Fibroblast of skin of left quadriceps (primary cell): ENCODE data around the gene GHR.
"Not testable (repeated sequence)": the region's sequence is repeated elsewhere in the genome, so short reads cannot be mapped to it uniquely, and the experiment has no call there.

Experiments
- DNase-seq, 2 experiments: peaks; one replicate each; pipeline ENCODE4 v3.0.0-alpha.2; 2013; ENCODE audit warnings: low read depth in 2 of 2

GHR gene

DNA sequence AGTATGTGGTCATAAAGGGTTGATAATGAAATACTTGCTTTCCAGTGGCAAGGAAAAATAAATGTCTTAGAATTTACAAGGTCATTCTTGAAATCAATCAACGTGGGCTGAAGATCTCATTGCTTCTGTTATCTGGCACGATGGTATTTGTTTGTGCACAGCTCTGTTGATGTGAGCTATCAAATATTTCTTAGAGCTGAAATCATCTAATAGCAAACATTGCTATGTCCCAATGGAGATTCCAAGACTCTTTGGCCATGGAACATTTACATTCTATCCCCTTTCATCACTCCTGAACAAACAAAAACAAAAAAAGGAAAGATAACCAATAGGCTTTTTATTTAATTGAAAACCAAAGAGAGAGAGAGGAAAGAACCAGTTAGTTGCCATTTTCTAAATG lies 221.9 kb downstream of the GHR start:
- no peak for DNase-seq

DNA sequence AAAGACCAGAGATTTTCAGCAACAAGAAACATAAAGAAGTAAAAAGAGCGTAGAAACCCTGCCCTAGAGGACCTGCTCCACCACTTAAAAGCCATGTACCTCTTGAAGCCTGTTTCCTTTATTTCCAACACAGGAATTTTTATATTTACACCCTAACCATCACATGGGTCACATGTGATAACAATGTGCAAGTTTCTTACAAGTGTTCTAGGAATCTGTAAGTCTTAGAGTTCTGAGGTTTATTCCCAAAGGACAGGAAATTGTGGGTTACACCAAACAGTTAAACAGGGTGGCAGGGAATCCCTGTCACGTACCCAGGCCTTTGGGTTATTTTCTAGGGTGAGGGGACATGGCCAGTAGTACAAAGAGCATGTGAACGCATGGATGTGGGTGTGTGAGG lies 224.8 kb downstream of the GHR start:
- DNase-seq, result no peak

- DNase-seq, result no peak
Measured at GRCh38 chr5:42648915-42649314, 225.7 kb downstream of the GHR start.

- DNase-seq, result no peak
Measured at GRCh38 chr5:42650084-42650483, 226.8 kb downstream of the GHR start.

DNA sequence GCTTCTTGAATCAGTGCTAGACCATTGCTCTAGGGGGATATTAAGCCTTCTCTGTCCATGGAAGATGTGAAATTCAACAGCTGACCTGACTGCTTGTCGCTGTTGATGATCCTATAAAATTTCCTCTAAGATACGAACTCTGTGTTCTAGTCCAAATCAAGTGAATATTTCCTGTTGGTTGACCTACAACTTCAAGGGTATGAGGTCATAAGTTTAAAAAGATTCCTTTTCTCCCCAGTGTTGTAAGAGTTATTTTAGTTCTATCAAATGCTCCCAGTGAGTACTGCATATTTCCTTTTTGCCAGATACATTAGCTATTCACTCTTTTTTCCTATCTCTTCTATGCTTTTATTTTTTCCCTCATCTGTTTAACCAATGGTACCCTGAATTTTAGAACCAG lies 230.5 kb downstream of the GHR start:
- no peak for DNase-seq

DNA sequence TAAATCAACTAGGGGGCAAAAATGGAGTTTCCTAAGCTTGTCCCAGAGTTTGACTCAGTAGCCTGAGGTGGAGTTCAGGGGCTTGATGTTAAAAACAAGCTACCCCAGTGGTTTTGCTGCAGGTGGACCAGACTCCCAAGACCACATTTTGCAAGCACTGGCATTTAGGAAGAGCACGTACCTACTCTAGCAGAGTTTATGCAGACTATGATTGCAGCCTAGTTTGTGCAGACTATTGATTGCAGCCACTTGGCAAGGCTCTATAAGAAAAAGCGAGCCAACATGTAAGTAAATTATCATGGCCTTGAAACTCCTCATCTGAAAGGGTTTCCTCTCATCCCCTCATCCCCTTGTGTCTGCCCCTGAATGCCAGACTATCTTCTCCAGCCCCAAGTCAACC lies 231.4 kb downstream of the GHR start:
- DNase-seq, result no peak

- no peak for DNase-seq
Measured at GRCh38 chr5:42655982-42656650, 232.9 kb downstream of the GHR start.

DNA sequence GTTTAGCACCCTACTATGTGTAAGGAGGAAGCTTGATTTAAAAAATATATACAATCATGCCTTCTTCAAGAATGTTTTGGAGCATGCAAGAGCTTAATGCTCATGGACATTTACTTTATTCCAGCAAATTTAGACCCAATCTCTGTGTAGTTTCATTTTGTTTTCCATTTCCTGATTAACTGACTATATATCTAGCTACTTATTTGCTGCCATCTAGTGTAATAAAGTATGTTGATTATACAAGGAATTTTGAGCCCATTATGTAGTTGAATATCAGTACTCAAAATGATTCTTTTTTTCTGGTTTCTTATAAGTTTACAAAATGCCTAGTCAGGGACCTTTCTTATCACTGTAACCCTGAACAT lies 233.4 kb downstream of the GHR start:
- peak in 1 of 2 experiments; percentile 2 for DNase-seq

DNA sequence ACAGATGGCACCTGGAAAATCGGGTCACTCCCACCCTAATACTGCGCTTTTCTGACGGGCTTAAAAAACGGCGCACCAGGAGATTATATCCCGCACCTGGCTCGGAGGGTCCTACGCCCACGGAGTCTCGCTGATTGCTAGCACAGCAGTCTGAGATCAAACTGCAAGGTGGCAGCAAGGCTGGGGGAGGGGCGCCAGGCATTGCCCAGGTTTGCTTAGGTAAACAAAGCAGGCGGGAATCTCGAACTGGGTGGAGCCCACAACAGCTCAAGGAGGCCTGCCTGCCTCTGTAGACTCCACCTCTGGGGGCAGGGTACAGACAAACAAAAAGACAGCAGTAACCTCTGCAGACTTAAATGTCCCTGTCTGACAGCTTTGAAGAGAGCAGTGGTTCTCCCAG lies 236.6 kb downstream of the GHR start:
- DNase-seq, result not testable (repeated sequence)

GRCh38 chr5:42665857-42666256 lies 242.6 kb downstream of the GHR start:
- DNase-seq, result no peak

DNA sequence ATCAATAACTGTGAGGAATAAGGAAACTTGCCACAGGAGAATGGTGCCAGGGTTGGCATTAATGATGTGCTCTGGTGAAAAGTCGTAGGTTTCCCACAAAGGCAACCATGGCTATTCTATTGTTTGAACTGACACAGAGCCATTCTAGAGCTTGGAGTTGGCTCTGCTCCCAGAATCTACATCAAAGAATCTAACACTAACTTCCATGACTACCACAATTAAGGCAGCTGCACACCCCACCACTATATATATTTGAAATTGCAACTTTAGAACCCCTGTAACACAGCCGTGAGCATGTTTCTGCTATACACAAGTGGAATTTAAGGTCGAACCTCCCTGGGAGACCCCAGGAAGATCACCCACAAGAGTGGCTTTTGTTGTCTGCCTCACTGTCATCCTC lies 243.6 kb downstream of the GHR start:
- DNase-seq, result no peak

- DNase-seq, result no peak
Measured at GRCh38 chr5:42668254-42668653, 245.0 kb downstream of the GHR start.

- no peak for DNase-seq
Measured at GRCh38 chr5:42672925-42673324, 249.7 kb downstream of the GHR start.

DNA sequence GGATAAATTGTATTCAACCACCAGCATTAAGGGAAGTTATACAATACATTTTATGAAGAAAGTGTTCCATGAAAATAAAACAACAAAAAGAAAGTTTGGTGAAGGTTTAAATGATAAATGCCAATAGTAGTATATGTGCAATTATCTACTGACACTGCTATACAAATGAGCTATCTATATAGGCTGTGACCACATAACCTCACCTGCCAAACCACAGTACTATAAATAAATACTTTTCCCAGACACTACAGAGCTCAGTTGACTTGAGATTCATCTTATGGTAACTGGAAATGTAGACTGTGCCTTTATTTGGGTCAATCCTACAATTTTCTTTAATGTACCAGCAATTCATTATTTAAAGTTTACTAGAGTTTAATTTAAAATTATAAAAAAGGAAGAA lies 252.4 kb downstream of the GHR start:
- DNase-seq, result no peak

- DNase-seq, result no peak
Measured at GRCh38 chr5:42676362-42676761, 253.1 kb downstream of the GHR start.

GRCh38 chr5:42677156-42677842 lies 254.1 kb downstream of the GHR start:
- no peak for DNase-seq

DNA sequence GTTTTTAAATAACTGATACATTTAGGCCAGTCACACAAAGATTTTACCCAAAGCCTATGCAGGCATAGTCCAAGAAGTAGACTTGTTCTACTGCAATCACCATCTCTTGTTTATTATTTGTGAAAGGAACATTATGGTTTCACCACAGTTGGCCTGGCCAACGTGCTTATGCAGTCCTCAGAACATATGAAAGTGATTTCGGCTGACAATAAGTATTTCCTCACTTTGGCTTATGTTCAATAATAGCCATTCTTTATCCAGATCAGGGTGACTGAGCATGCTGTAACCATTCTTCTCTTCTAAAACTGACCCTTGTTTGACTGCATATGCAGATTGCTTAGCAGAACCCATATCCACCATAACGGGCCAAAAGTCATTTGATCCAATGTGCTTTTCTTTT lies 256.8 kb downstream of the GHR start:
- DNase-seq, result no peak

DNA sequence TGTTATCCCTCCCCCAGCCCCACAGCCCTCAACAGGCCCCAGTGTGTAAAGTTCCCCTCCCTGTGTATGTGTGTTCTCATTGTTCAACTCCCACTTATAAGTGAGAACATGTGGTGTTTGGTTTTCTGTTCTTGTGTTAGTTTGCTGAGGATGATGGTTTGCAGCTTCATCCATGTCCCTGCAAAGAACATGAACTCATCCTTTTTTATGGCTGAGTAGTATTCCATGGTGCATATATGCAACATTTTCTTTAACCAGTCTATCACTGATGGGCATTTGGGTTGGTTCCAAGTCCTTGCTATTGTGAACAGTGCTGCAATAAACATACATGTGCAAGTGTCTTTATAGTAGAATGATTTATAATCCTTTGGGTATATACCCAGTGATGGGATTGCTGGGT lies 261.8 kb downstream of the GHR start:
- not testable (repeated sequence) for DNase-seq

- DNase-seq, result no peak
Measured at GRCh38 chr5:42689391-42689790, 266.2 kb downstream of the GHR start.

- DNase-seq, result no peak
Measured at GRCh38 chr5:42691413-42691937, 268.2 kb downstream of the GHR start.

- no peak for DNase-seq
Measured at GRCh38 chr5:42701351-42702059, 278.3 kb downstream of the GHR start.

DNA sequence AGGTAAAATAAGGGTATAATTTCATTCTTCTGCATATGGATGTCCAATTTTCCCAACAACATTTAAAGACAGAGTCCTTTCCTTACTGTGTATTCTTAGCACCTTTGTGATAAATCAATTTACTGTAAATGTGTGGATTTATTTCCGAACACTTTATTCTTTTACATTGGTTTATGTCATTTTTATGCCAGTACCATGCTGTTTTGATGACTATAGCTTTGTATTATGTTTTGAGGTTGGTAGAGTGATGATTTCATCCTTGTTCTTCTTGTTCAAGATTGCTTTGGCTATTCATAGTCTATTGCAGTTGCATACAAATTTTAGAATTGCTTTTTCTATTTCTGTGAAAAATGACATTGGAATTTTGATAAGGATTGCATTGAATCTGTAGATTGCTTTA lies 280.0 kb downstream of the GHR start:
- DNase-seq, result no peak

- DNase-seq, result peak in 1 of 2 experiments; percentile 19
Measured at GRCh38 chr5:42715785-42716184, 292.5 kb downstream of the GHR start.
